ENCODE measurements around the gene PCMTD2.

The PCMTD2 gene

GRCh38 chr20:64241061-64241460 lies 14.5 kb upstream of the PCMTD2 start:
- no peaks in the 10 kb centered on the region for H3F3A ChIP-seq (ENCODE audit: insufficient read depth, low read length)
- H3K36me3 ChIP-seq (ENCODE audit: insufficient read depth, low read length), result no peaks in the 10 kb centered on the region
- H2AFZ ChIP-seq (ENCODE audit: low read length), result no peak overlapping the region
- no peak overlapping the region for H3K4me2 ChIP-seq (ENCODE audit: low read length)
- no peaks in the 10 kb centered on the region for H3K9me2 ChIP-seq (ENCODE audit: low read depth, low read length)
- H3K79me2 ChIP-seq (ENCODE audit: insufficient read depth, low read length), result no peaks in the 10 kb centered on the region
- H3K4me1 ChIP-seq (ENCODE audit: insufficient read depth, low read length, severe bottlenecking), result no peaks in the 10 kb centered on the region
- TF ChIP-seq EZH2 (IDR thresholded peaks at IDR 0.05; ENCODE audit: borderline replicate concordance, low read length) (no peak), CTCF (IDR thresholded peaks at IDR 0.05; ENCODE audit: low read length) (no peak)
- H3K4me3 ChIP-seq (ENCODE audit: low read depth, low read length, poor library complexity, severe bottlenecking), result no peak overlapping the region
- no peaks in the 10 kb centered on the region for H3K9me3 ChIP-seq (ENCODE audit: low read length)
- no peaks in the 10 kb centered on the region for H4K20me1 ChIP-seq (ENCODE audit: insufficient read depth, low read length)
- peaks cover 5% of the 10 kb centered on the region; the same call in 1 of the 2 replicates for H3K27me3 ChIP-seq (ENCODE audit: insufficient read depth, low read length)
- H3K27ac ChIP-seq (ENCODE audit: low read depth, low read length, poor library complexity, severe bottlenecking), result no peak overlapping the region
- no peak overlapping the region for H3K9ac ChIP-seq (ENCODE audit: low read length)

GRCh38 chr20:64242003-64242796 lies 13.3 kb upstream of the PCMTD2 start:
- Histone ChIP-seq H3K4me1 (ENCODE audit: insufficient read depth, low read length, severe bottlenecking) (peaks cover under 1% of the 10 kb centered on the region), H3K9me2 (ENCODE audit: low read depth, low read length) (no peaks in the 10 kb centered on the region), H3F3A (ENCODE audit: insufficient read depth, low read length) (no peaks in the 10 kb centered on the region), H4K20me1 (ENCODE audit: insufficient read depth, low read length) (no peaks in the 10 kb centered on the region), H3K4me2 (ENCODE audit: low read length) (no peak overlapping the region), H2AFZ (ENCODE audit: low read length) (no peak overlapping the region), H3K27me3 (ENCODE audit: insufficient read depth, low read length) (peaks cover 5% of the 10 kb centered on the region; the same call in 1 of the 2 replicates), H3K9me3 (ENCODE audit: low read length) (no peaks in the 10 kb centered on the region), H3K4me3 (ENCODE audit: low read depth, low read length, poor library complexity, severe bottlenecking) (no peak overlapping the region), H3K9ac (ENCODE audit: low read length) (no peak overlapping the region), H3K36me3 (ENCODE audit: insufficient read depth, low read length) (no peaks in the 10 kb centered on the region), H3K27ac (ENCODE audit: low read depth, low read length, poor library complexity, severe bottlenecking) (no peak overlapping the region), H3K79me2 (ENCODE audit: insufficient read depth, low read length) (no peaks in the 10 kb centered on the region)
- TF ChIP-seq EZH2 (IDR thresholded peaks at IDR 0.05; ENCODE audit: borderline replicate concordance, low read length), result no peak
- TF ChIP-seq CTCF (IDR thresholded peaks at IDR 0.05; ENCODE audit: low read length), result no peak

- Histone ChIP-seq H3K9me3 (ENCODE audit: low read length) (no peaks in the 10 kb centered on the region), H3K9ac (ENCODE audit: low read length) (no peak overlapping the region), H3K4me2 (ENCODE audit: low read length) (no peak overlapping the region), H3K27me3 (ENCODE audit: insufficient read depth, low read length) (peaks cover 5% of the 10 kb centered on the region; the same call in 1 of the 2 replicates), H4K20me1 (ENCODE audit: insufficient read depth, low read length) (no peaks in the 10 kb centered on the region), H3F3A (ENCODE audit: insufficient read depth, low read length) (no peaks in the 10 kb centered on the region), H3K4me1 (ENCODE audit: insufficient read depth, low read length, severe bottlenecking) (peaks cover 8% of the 10 kb centered on the region), H3K4me3 (ENCODE audit: low read depth, low read length, poor library complexity, severe bottlenecking) (no peak overlapping the region), H2AFZ (ENCODE audit: low read length) (no peak overlapping the region), H3K9me2 (ENCODE audit: low read depth, low read length) (no peaks in the 10 kb centered on the region), H3K79me2 (ENCODE audit: insufficient read depth, low read length) (no peaks in the 10 kb centered on the region), H3K27ac (ENCODE audit: low read depth, low read length, poor library complexity, severe bottlenecking) (no peak overlapping the region), H3K36me3 (ENCODE audit: insufficient read depth, low read length) (no peaks in the 10 kb centered on the region)
- TF ChIP-seq EZH2 (IDR thresholded peaks at IDR 0.05; ENCODE audit: borderline replicate concordance, low read length), result no peak
- TF ChIP-seq CTCF (IDR thresholded peaks at IDR 0.05; ENCODE audit: low read length), result no peak
Observed at GRCh38 chr20:64242797-64243475, 12.6 kb upstream of the PCMTD2 start.
